Measurements from ENCODE around the gene TLCD4.

- TF ChIP-seq EZH2 (IDR thresholded peaks at IDR 0.05) (no peak), POLR2AphosphoS5 (IDR thresholded peaks at IDR 0.05; ENCODE audit: borderline replicate concordance, low read depth, low read length) (no peak)
Observed at GRCh38 chr1:95126846-95127245, 9.7 kb downstream of the TLCD4 start.

Data from SK-N-MC (cell line).